Fibroblast of lung (primary cell): ENCODE data around the gene NR1H4. TPM values are rescaled to one million over a fixed set of nuclear protein-coding genes. Genes with fewer than 3 reads are reported as not detected.

ENCODE experiments used
- DNase-seq, 2 donors: peaks; one replicate each; pipeline versions ENCODE4 v3.0.0 to v3.0.0-alpha.2; 2010; ENCODE audit warnings: low read depth in 2 of 2
- H2AFZ ChIP-seq: 2 replicates; pipeline ENCODE4 v1.5.1; 2012; ENCODE audit warnings: low read length, control low read depth, inconsistent platforms
- H3K27ac ChIP-seq: 2 replicates; pipeline ENCODE4 v1.5.1; 2011; ENCODE audit warnings: low read length, control low read depth; ENCODE audit not compliant: insufficient read depth
- H3K27me3 ChIP-seq: 2 replicates; pipeline ENCODE4 v1.5.1; 2011; ENCODE audit warnings: mild to moderate bottlenecking, low read length; ENCODE audit not compliant: control insufficient read depth, insufficient read depth
- H3K36me3 ChIP-seq: 2 replicates; pipeline ENCODE4 v1.5.1; 2011; ENCODE audit warnings: low read length; ENCODE audit not compliant: control insufficient read depth, insufficient read depth
- H3K4me1 ChIP-seq: 2 replicates; pipeline ENCODE4 v1.5.1; 2011; ENCODE audit warnings: low read length; ENCODE audit not compliant: control insufficient read depth, insufficient read depth; ENCODE audit errors: extremely low read depth
- H3K4me2 ChIP-seq: 2 replicates; pipeline ENCODE4 v1.5.1; 2011; ENCODE audit warnings: low read length, control low read depth; ENCODE audit not compliant: insufficient read depth; ENCODE audit errors: extremely low read depth
- H3K4me3 ChIP-seq, 4 experiments: fragments of 200-600 bp in 1 of 4; sonication (generic) in 1 of 4; replicated peaks in 1 of 4; 2 replicates each; pipeline ENCODE4 v1.5.1; 2011 to 2016; ENCODE audit warnings: low read length in 4 of 4, low read depth in 3 of 4, mild to moderate bottlenecking in 3 of 4, control low read depth in 2 of 4, inconsistent platforms in 1 of 4, mixed read lengths in 1 of 4; ENCODE audit not compliant: insufficient read depth in 1 of 4; ENCODE audit errors: control extremely low read depth in 1 of 4
- H3K79me2 ChIP-seq: 2 replicates; pipeline ENCODE4 v1.5.1; 2012; ENCODE audit warnings: mild to moderate bottlenecking, low read length, inconsistent platforms; ENCODE audit not compliant: control insufficient read depth, insufficient read depth
- H3K9ac ChIP-seq: 2 replicates; pipeline ENCODE4 v1.5.1; 2011; ENCODE audit warnings: mild to moderate bottlenecking, low read length, control low read depth; ENCODE audit not compliant: insufficient read depth
- H3K9me3 ChIP-seq: 2 replicates; pipeline ENCODE4 v1.5.1; 2012; ENCODE audit warnings: low read depth, low read length; ENCODE audit not compliant: control insufficient read depth, insufficient read depth
- H4K20me1 ChIP-seq: 2 replicates; pipeline ENCODE4 v1.5.1; 2011; ENCODE audit warnings: low read length; ENCODE audit not compliant: control insufficient read depth, insufficient read depth; ENCODE audit errors: extremely low read depth
- EZH2 ChIP-seq: IDR thresholded peaks from 2 replicates; pipeline ENCODE4 v1.5.1; 2012; ENCODE audit warnings: low read length, control low read depth, mild to moderate bottlenecking; ENCODE audit errors: missing control alignments
- polyA plus RNA-seq, 2 donors: library from polyadenylated mRNA; depleted of rRNA in 1 of 2; stranded (reverse) in 1 of 2; unstranded in 1 of 2; fragments of >200 nt; gene quantifications; 2 replicates each; pipeline ENCODE4 v1.2.1, GENCODE V29; 2011 to 2012; ENCODE audit warnings: missing spikeins in 1 of 2
- total RNA-seq: library from RNA; depleted of rRNA; stranded (reverse); fragments of >200 nt; gene quantifications from 2 replicates; pipeline ENCODE4 v1.2.1, GENCODE V29; 2014
- TF ChIP-seq, protein P1 (sequence below), 2 donors: IDR thresholded peaks in 1 of 2; conservative IDR thresholded peaks in 1 of 2; 1 replicate in 1 of 2; 2 replicates in 1 of 2; pipeline ENCODE4 v1.5.1; 2011 to 2012; ENCODE audit warnings: low read length in 2 of 2, control low read depth in 1 of 2, inconsistent platforms in 1 of 2, low read depth in 1 of 2, mild to moderate bottlenecking in 1 of 2

The NR1H4 gene
- total and polyA plus RNA-seq, 2 donors (not counting 1 experiment from before 2014, with no cell fraction given): not detected

DNA sequence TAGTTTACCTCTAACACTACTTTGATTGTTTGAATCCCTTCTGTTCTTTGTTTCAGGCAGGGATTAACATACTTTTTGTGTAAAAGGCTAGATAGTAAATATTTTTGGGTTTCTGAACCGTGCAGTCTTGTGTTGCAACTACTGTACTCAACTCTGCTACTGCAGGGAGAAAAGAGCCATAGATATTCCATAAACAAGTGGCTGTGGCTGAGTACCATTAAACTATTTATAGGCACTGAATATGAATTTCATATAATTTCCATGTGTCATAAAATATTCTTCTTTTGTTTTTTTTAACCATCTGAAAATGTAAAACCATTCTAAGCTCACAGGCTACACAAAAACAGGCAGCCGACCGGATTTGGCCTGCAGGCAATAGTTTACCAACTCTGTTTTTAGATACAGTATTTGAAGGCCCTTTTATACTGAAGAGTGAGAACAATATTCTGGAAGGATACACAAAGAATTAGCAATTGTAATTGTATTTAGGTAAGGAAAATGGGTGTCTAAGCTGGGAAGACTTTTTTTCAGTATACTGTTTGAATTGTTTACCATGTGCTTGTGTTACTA lies 15.7 kb downstream of the NR1H4 start:
- H3K4me3 ChIP-seq: no peak overlapping the region
- DNase-seq: no peak
- H3K4me1 ChIP-seq: no peaks in the 10 kb centered on the region
- no peaks in the 10 kb centered on the region for H4K20me1 ChIP-seq
- no peak overlapping the region for H3K4me2 ChIP-seq
- H3K9ac ChIP-seq: no peak overlapping the region
- no peak overlapping the region for H3K27ac ChIP-seq
- no peaks in the 10 kb centered on the region for H3K9me3 ChIP-seq
- no peaks in the 10 kb centered on the region for H3K79me2 ChIP-seq
- H3K36me3 ChIP-seq: no peaks in the 10 kb centered on the region
- H3K27me3 ChIP-seq: no peaks in the 10 kb centered on the region
- H2AFZ ChIP-seq: no peak overlapping the region
- TF ChIP-seq, protein P1, sequence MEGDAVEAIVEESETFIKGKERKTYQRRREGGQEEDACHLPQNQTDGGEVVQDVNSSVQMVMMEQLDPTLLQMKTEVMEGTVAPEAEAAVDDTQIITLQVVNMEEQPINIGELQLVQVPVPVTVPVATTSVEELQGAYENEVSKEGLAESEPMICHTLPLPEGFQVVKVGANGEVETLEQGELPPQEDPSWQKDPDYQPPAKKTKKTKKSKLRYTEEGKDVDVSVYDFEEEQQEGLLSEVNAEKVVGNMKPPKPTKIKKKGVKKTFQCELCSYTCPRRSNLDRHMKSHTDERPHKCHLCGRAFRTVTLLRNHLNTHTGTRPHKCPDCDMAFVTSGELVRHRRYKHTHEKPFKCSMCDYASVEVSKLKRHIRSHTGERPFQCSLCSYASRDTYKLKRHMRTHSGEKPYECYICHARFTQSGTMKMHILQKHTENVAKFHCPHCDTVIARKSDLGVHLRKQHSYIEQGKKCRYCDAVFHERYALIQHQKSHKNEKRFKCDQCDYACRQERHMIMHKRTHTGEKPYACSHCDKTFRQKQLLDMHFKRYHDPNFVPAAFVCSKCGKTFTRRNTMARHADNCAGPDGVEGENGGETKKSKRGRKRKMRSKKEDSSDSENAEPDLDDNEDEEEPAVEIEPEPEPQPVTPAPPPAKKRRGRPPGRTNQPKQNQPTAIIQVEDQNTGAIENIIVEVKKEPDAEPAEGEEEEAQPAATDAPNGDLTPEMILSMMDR (conservative IDR thresholded peaks at IDR 0.05 in 1 of 2, IDR thresholded peaks at IDR 0.05 in 1 of 2; ENCODE audit: low read depth in 1 of 2, low read length in 2 of 2): no peak

DNA sequence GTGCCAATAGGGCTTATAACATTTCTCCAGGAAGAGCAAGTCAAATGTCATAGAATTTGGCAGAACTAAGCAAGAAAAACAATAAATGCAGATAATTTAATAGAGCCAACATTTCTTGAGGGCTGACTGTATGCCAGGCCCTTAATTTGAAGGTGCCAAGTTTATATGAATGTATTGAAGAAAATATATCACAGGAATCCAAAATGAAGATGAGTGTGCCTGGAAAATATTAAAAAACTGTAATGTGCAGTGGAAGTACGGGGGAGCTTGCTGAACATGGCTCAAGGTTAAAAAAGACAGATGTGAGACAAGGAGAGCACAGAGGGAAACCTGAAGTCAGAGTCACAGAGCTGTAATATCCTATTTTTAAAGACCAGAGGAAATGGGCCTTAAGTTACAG lies 16.4 kb downstream of the NR1H4 start:
- Histone ChIP-seq H3K36me3 (no peaks in the 10 kb centered on the region), H3K9me3 (no peaks in the 10 kb centered on the region), H3K9ac (no peak overlapping the region)

DNA sequence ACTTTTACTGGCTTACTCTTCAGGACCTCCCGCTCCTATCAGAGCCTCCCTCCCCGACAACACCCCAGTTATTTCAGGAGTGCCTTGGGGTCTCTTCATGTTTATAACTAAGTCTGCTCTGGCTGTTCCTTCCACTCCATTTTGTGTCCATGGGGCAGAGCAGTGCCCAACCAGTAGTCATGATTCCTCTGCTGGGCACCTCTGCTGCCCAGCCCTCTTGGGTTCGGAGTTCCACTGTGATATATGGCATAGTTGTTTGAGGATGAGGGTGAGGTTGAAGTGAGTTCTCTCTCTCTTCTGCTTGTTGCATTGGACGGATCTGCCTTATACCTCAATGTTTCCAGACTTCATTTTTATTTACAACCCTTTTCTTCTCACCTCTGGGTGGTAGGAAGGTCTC lies 17.4 kb downstream of the NR1H4 start:
- TF ChIP-seq EZH2: no peak
- TF ChIP-seq, protein P1 (conservative IDR thresholded peaks at IDR 0.05 in 1 of 2, IDR thresholded peaks at IDR 0.05 in 1 of 2; ENCODE audit: low read depth in 1 of 2, low read length in 2 of 2): no peak
- H4K20me1 ChIP-seq: no peaks in the 10 kb centered on the region
- H3K4me1 ChIP-seq: no peaks in the 10 kb centered on the region

More for the DNA sequence above, 16.4 kb downstream of the NR1H4 start:
- DNase-seq: no peak
- TF ChIP-seq, protein P1 (conservative IDR thresholded peaks at IDR 0.05 in 1 of 2, IDR thresholded peaks at IDR 0.05 in 1 of 2; ENCODE audit: low read depth in 1 of 2, low read length in 2 of 2): no peak
- TF ChIP-seq EZH2: no peak
- Histone ChIP-seq H3K4me2 (no peak overlapping the region), H3K4me3 (no peak overlapping the region), H2AFZ (no peak overlapping the region), H3K79me2 (no peaks in the 10 kb centered on the region), H3K4me1 (no peaks in the 10 kb centered on the region), H3K27me3 (no peaks in the 10 kb centered on the region), H3K27ac (no peak overlapping the region), H4K20me1 (no peaks in the 10 kb centered on the region)

More for the DNA sequence above, 17.4 kb downstream of the NR1H4 start:
- Histone ChIP-seq H3K9me3 (no peaks in the 10 kb centered on the region), H3K27ac (no peak overlapping the region), H3K79me2 (no peaks in the 10 kb centered on the region), H3K27me3 (no peaks in the 10 kb centered on the region), H2AFZ (no peak overlapping the region), H3K4me2 (no peak overlapping the region), H3K4me3 (no peak overlapping the region), H3K36me3 (no peaks in the 10 kb centered on the region), H3K9ac (no peak overlapping the region)
- no peak for DNase-seq
